HepG2 (cell line): ENCODE results near the gene UGT1A8. TPM values are rescaled to one million over a fixed set of nuclear protein-coding genes. Genes with fewer than 3 reads are reported as not detected.
A peak's percentile ranks its signal among the peaks of the same experiment; 100 is the strongest.

ENCODE experiments used
- ATAC-seq: fragments of 200-7000 bp; cut with Tn5 transposase; 3 replicates; pipeline ENCODE4 v1.9.1; 2020; ENCODE audit warnings: mild to moderate bottlenecking, moderate library complexity
- BruUV-seq: library from RNA; stranded (reverse); fragments of 400-500 nt; replicated peaks from 2 replicates; lab custom pipeline; 2021; lab: Mats Ljungman, UMichigan
- CTCF ChIA-PET: fragments of 300-600 bp; formaldehyde crosslinking; extraction: SDS; loops from one replicate; lab custom pipeline; 2021; ENCODE audit warnings: low total read pairs, inconsistent platforms, low intra/inter-chr PET ratio; lab: Yijun Ruan, JAX
- POLR2A ChIA-PET: fragments of 350-600 bp; sonication (Branson Sonifier 250); formaldehyde crosslinking; loops from one replicate; lab custom pipeline; 2020; ENCODE audit warnings: antibody characterized with exemption, inconsistent platforms; lab: Yijun Ruan, JAX
- DNase-seq: peaks from one replicate; pipeline ENCODE4 v3.0.0-alpha.2; 2015; ENCODE audit warnings: low spot score
- FAIRE-seq: peaks from 3 replicates; lab custom pipeline; 2011; peaks lifted over from hg19 to GRCh38; lab: Jason Lieb, UNC
- H2AFZ ChIP-seq: one replicate; pipeline ENCODE4 v1.6.1; 2011; ENCODE audit warnings: low read length, inconsistent platforms
- H3K27ac ChIP-seq: fragments of 300-600 bp; 3 replicates; pipeline ENCODE4 v1.8.0; 2011; ENCODE audit warnings: mixed run types, mild to moderate bottlenecking, mixed read lengths, low read length, inconsistent platforms; ENCODE audit not compliant: insufficient read depth; ENCODE audit errors: extremely low read length
- H3K27me3 ChIP-seq, 2 experiments: fragments of 200-600 bp in 1 of 2; 2 replicates in 1 of 2; 3 replicates in 1 of 2; pipeline versions ENCODE4 v1.6.0 to v1.8.0; 2011; ENCODE audit warnings: low read length in 2 of 2, mild to moderate bottlenecking in 2 of 2, moderate library complexity in 2 of 2, inconsistent platforms in 1 of 2; ENCODE audit not compliant: insufficient read depth in 2 of 2, control insufficient read depth in 1 of 2
- H3K36me3 ChIP-seq, 2 experiments: fragments of 200-600 bp in 1 of 2; replicated peaks in 1 of 2; 2 replicates in 1 of 2; 3 replicates in 1 of 2; pipeline versions ENCODE4 v1.5.1 to v1.8.0; 2011; ENCODE audit warnings: low read length in 2 of 2, inconsistent platforms in 1 of 2; ENCODE audit not compliant: insufficient read depth in 2 of 2, control insufficient read depth in 1 of 2
- H3K4me1 ChIP-seq: 2 replicates; pipeline ENCODE4 v1.5.1; 2012; ENCODE audit warnings: low read length, inconsistent platforms; ENCODE audit not compliant: insufficient read depth
- H3K4me2 ChIP-seq: 2 replicates; pipeline ENCODE4 v1.6.0; 2011; ENCODE audit warnings: low read depth, low read length, inconsistent platforms
- H3K4me3 ChIP-seq, 3 experiments: fragments of 200-600 bp in 1 of 3; sonication (generic), shearing (Covaris generic) in 1 of 3; replicated peaks in 1 of 3; 2 replicates each; pipeline ENCODE4 v1.5.1; 2011 to 2016; ENCODE audit warnings: low read length in 3 of 3, inconsistent platforms in 2 of 3, low read depth in 2 of 3, mild to moderate bottlenecking in 2 of 3, control low read depth in 1 of 3, mixed read lengths in 1 of 3; ENCODE audit not compliant: insufficient read depth in 1 of 3
- H3K79me2 ChIP-seq: one replicate; pipeline ENCODE4 v1.6.1; 2011; ENCODE audit warnings: low read length, inconsistent platforms; ENCODE audit not compliant: insufficient read depth
- H3K9ac ChIP-seq: 2 replicates; pipeline ENCODE4 v1.6.0; 2011; ENCODE audit warnings: mild to moderate bottlenecking, low read depth, low read length, inconsistent platforms; ENCODE audit not compliant: insufficient read depth
- H3K9me3 ChIP-seq: 2 replicates; pipeline ENCODE4 v1.5.1; 2012; ENCODE audit warnings: mild to moderate bottlenecking, low read length
- H4K20me1 ChIP-seq: 2 replicates; pipeline ENCODE4 v1.6.0; 2011; ENCODE audit warnings: inconsistent platforms, mild to moderate bottlenecking, low read length, moderate library complexity; ENCODE audit not compliant: insufficient read depth
- CTCF ChIP-seq: sonication (generic); formaldehyde crosslinking; IDR thresholded peaks from 2 replicates; pipeline ENCODE4 v1.5.0; 2020; ENCODE audit warnings: mild to moderate bottlenecking, missing genetic modification reagents, moderate library complexity
- ESRRA ChIP-seq: sonication (generic); formaldehyde crosslinking; IDR thresholded peaks from 2 replicates; pipeline ENCODE4 v1.5.1; 2020; ENCODE audit warnings: mild to moderate bottlenecking, low read depth, missing genetic modification reagents
- ETV6 ChIP-seq: sonication (generic); formaldehyde crosslinking; conservative IDR thresholded peaks from 2 replicates; pipeline ENCODE4 v1.4.0; 2020; ENCODE audit warnings: missing genetic modification reagents
- HIVEP1 ChIP-seq: sonication (generic); formaldehyde crosslinking; IDR thresholded peaks from 2 replicates; pipeline ENCODE4 v1.4.0; 2020; ENCODE audit warnings: mild to moderate bottlenecking, missing genetic modification reagents
- NR3C1 ChIP-seq: sonication (generic); formaldehyde crosslinking; IDR thresholded peaks from 2 replicates; pipeline ENCODE4 v1.4.0; 2020; ENCODE audit warnings: missing genetic modification reagents
- POLR2AphosphoS5 ChIP-seq: IDR thresholded peaks from 2 replicates; pipeline ENCODE4 v1.6.1; 2012; ENCODE audit warnings: low read depth, low read length
- RAD21 ChIP-seq: fragments of 450-650 bp; formaldehyde crosslinking; IDR thresholded peaks from 2 replicates; pipeline ENCODE4 v1.5.0; 2020; ENCODE audit warnings: mild to moderate bottlenecking
- SNAI1 ChIP-seq: sonication (generic); formaldehyde crosslinking; IDR thresholded peaks from 2 replicates; pipeline ENCODE4 v1.5.0; 2020; ENCODE audit warnings: mild to moderate bottlenecking, missing genetic modification reagents, borderline replicate concordance
- STAG1 ChIP-seq: sonication (generic); formaldehyde crosslinking; IDR thresholded peaks from 2 replicates; pipeline ENCODE4 v1.4.0; 2020; ENCODE audit warnings: missing genetic modification reagents
- TSC22D2 ChIP-seq: sonication (generic); formaldehyde crosslinking; IDR thresholded peaks from 2 replicates; pipeline ENCODE4 v1.5.1; 2020; ENCODE audit warnings: missing genetic modification reagents, mild to moderate bottlenecking, borderline replicate concordance
- ZFP1 ChIP-seq: IDR thresholded peaks from 2 replicates; pipeline ENCODE4 v1.6.1; 2016
- ZIK1 ChIP-seq: sonication (generic); formaldehyde crosslinking; IDR thresholded peaks from 2 replicates; pipeline ENCODE4 v1.5.0; 2020; ENCODE audit warnings: mild to moderate bottlenecking, low read depth, missing genetic modification reagents, borderline replicate concordance
- ZNF367 ChIP-seq: sonication (generic); formaldehyde crosslinking; IDR thresholded peaks from 2 replicates; pipeline ENCODE4 v1.4.0; 2020; ENCODE audit warnings: missing genetic modification reagents, borderline replicate concordance
- ZNF550 ChIP-seq: sonication (generic); formaldehyde crosslinking; IDR thresholded peaks from 2 replicates; pipeline ENCODE4 v1.4.0; 2020; ENCODE audit warnings: mild to moderate bottlenecking, missing genetic modification reagents, borderline replicate concordance
- ZNF556 ChIP-seq: sonication (generic); formaldehyde crosslinking; IDR thresholded peaks from 2 replicates; pipeline ENCODE4 v1.4.0; 2020; ENCODE audit warnings: mild to moderate bottlenecking, missing genetic modification reagents, borderline replicate concordance
- ZNF737 ChIP-seq: sonication (generic); formaldehyde crosslinking; IDR thresholded peaks from 2 replicates; pipeline ENCODE4 v1.5.0; 2020; ENCODE audit warnings: missing genetic modification reagents, mild to moderate bottlenecking, borderline replicate concordance
- ZNF770 ChIP-seq: sonication (generic); formaldehyde crosslinking; IDR thresholded peaks from 2 replicates; pipeline ENCODE4 v1.5.0; 2020; ENCODE audit warnings: mild to moderate bottlenecking, missing genetic modification reagents
- ZSCAN9 ChIP-seq: IDR thresholded peaks from 2 replicates; pipeline ENCODE4 v1.6.1; 2016; ENCODE audit warnings: borderline replicate concordance
- WGBS: methylation state at CpG from one replicate; pipeline ENCODE4 v1.1.6; 2017; ENCODE audit warnings: low lambda C conversion rate; 5-methylcytosine and 5-hydroxymethylcytosine counted together
- in situ Hi-C: cut with HindIII; loops from 2 replicates; pipeline ENCODE4 v1.10.0; 2017; ENCODE audit warnings: low pct_unique_long_range_greater_than_20kb; ENCODE audit not compliant: extremely low pct_ligation_motif_present
- intact Hi-C: fragments of 100-400 bp; cut with micrococcal nuclease; formaldehyde crosslinking; loops from one replicate; pipeline ENCODE4 v1.10.0; 2022; ENCODE audit not compliant: unreplicated experiment
- polyA plus RNA-seq, 8 experiments: library from polyadenylated mRNA; depleted of rRNA in 3 of 8; stranded (reverse) in 7 of 8; unstranded in 1 of 8; fragments of >200 nt; fragmentation: Illumina TruSeq in 4 of 8; extraction: Trizol in 4 of 8; gene quantifications; 2 replicates each; pipeline versions ENCODE4 v1.2.1 to v1.2.3, GENCODE V29; 2011 to 2016; ENCODE audit warnings: low read depth in 4 of 8, missing spikeins in 1 of 8, mixed read lengths in 1 of 8; ENCODE audit not compliant: insufficient read depth in 1 of 8
- total RNA-seq, 5 experiments: library from RNA; depleted of rRNA; stranded (reverse); fragments of >200 nt; fragmentation: Illumina TruSeq; extraction: Trizol; gene quantifications; 2 replicates each; pipeline ENCODE4 v1.2.3, GENCODE V29; 2016; ENCODE audit warnings: low read depth in 1 of 5

UGT1A8 gene
- total and polyA plus RNA-seq, 2 of the 13 experiments (the other 11 are each of a cell fraction or from before 2014, with no cell fraction given), result not detected

- TF ChIP-seq ESRRA (CRISPR knock-in tag) (no peak), POLR2AphosphoS5 (no peak), ZNF737 (no peak), ZNF550 (no peak), ETV6 (CRISPR knock-in tag) (no peak), ZSCAN9 (CRISPR knock-in tag) (no peak), RAD21 (no peak)
These were observed 22.4 kb downstream of the UGT1A8 start (continued) for GRCh38 chr2:233639860-233640259.

- intact Hi-C loops (no loop called here), in situ Hi-C loops (no loop called here)
- H3K27ac ChIP-seq, result no peak overlapping the region
- no peaks in the 10 kb centered on the region for H3K36me3 ChIP-seq
- H3K9me3 ChIP-seq, result peaks cover 27% of the 10 kb centered on the region
- no TSS peak for BruUV-seq
- no peak overlapping the region for H2AFZ ChIP-seq
- POLR2A ChIA-PET, result no interaction called here
- no peaks in the 10 kb centered on the region for H4K20me1 ChIP-seq
- H3K4me2 ChIP-seq, result no peak overlapping the region
- ATAC-seq (peak; percentile 96), FAIRE-seq (no peak), DNase-seq (peak; percentile 36)
- H3K4me1 ChIP-seq, result no peaks in the 10 kb centered on the region
- no peaks in the 10 kb centered on the region for H3K79me2 ChIP-seq
- 43% methylated on average over 1 of the region's 1 CpG for WGBS
- H3K9ac ChIP-seq, result no peak overlapping the region
- no peak overlapping the region for H3K4me3 ChIP-seq
- H3K27me3 ChIP-seq, result no peaks in the 10 kb centered on the region
- CTCF ChIA-PET, result no interaction called here
- peak; percentile 11; the same call in 1 of the 2 replicates for TF ChIP-seq RAD21
- TF ChIP-seq STAG1 (CRISPR knock-in tag), result peak; percentile 58
- no peak for TF ChIP-seq SNAI1 (CRISPR knock-in tag)
- 0 out of 2 replicates have a peak, but pooled peaks have one; percentile 38 for TF ChIP-seq ZNF367 (CRISPR knock-in tag)
- no peak for TF ChIP-seq HIVEP1 (CRISPR knock-in tag)
- TF ChIP-seq ZNF556 (CRISPR knock-in tag), result no peak
- TF ChIP-seq ZIK1 (CRISPR knock-in tag), result no peak
- no peak for TF ChIP-seq NR3C1 (CRISPR knock-in tag)
- TF ChIP-seq ZNF770, result no peak
- no peak for TF ChIP-seq ZFP1 (CRISPR knock-in tag)
- no peak for TF ChIP-seq TSC22D2
- peak; percentile 37 for TF ChIP-seq CTCF (CRISPR knock-in tag)
These were observed 25.7 kb downstream of the UGT1A8 start for GRCh38 chr2:233643128-233643527.
